GM23338 (cell line): ENCODE data around the gene ZNF804B. TPM values are rescaled to one million over a fixed set of nuclear protein-coding genes. Genes with fewer than 3 reads are reported as not detected.

Source experiments
- polyA plus RNA-seq: library from polyadenylated mRNA; unstranded; fragments of >200 nt; fragmentation: Nextera tagmentation; extraction: Ambion mirVana; gene quantifications from 2 replicates; pipeline ENCODE4 v1.2.1, GENCODE V29; 2016
- small RNA-seq: library from RNA; depleted of rRNA; stranded (forward); fragments of <200 nt; gene quantifications from one replicate; pipeline ENCODE3, GENCODE V24; 2014; ENCODE audit warnings: low replicate concordance
- total RNA-seq: library from RNA; depleted of rRNA; stranded (reverse); fragments of >200 nt; shearing (Covaris generic); gene quantifications from 2 replicates; pipeline ENCODE4 v1.2.3, GENCODE V29; 2014; rRNA removed

ZNF804B gene
- total and polyA plus RNA-seq, 2 experiments from 2014 or later = not detected

Small RNAs within 50 kb of the gene (small RNA-seq; reads per million reads assigned to genes)
- gene AC002127.1 = not detected

Other genes starting within 250 kb of the ZNF804B start
- not detected in 2 replicates for gene TEX47, start 36.0 kb downstream of the ZNF804B start, total RNA-seq
- not detected in 2 replicates for gene TEX47, start 36.0 kb downstream of the ZNF804B start, polyA plus RNA-seq